Neural progenitor cell (in vitro differentiated cells): Measurements from ENCODE around the gene HSPB6.

ENCODE experiments used
- CTCF ChIP-seq: fragments of 200-600 bp; sonication (generic); IDR thresholded peaks from 2 replicates; pipeline ENCODE4 v1.5.1; 2017; ENCODE audit warnings: antibody characterized with exemption, mild to moderate bottlenecking
- EZH2 ChIP-seq: fragments of 200-600 bp; sonication (generic); IDR thresholded peaks from 2 replicates; pipeline ENCODE4 v1.6.1; 2017; ENCODE audit warnings: antibody characterized with exemption, mild to moderate bottlenecking, moderate library complexity
- EZH2phosphoT487 ChIP-seq: fragments of 200-600 bp; sonication (generic); IDR thresholded peaks from 2 replicates; pipeline ENCODE4 v1.6.1; 2017; ENCODE audit warnings: antibody characterized with exemption

DNA sequence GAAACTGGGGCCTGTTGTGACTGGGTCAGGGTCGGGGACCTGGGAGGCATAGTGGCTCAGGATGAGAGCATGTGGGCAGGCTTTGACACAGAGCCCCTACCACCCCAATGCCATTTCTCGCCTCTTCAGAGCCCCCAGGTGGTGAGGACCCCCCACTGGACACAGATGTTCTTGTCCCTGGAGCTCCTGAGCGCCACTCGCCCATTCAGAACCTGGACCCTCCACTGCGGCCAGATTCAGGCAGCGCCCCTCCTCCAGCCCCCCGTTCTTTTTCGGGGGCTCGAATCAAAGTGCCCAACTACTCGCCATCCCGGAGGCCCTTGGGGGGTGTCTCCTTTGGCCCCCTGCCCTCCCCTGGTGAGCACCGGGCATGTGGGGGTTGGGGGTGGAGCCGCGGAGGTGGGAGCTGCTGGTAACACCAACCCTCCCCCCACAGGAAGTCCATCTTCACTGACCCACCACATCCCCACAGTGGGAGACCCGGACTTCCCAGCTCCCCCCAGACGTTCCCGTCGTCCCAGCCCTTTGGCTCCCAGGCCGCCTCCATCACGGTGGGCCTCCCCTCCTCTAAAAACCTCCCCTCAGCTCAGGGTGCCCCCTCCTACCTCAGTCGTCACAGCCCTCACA is 24.9 kb downstream of the HSPB6 start:
- TF ChIP-seq CTCF = no peak
- no peak for TF ChIP-seq EZH2phosphoT487
- no peak for TF ChIP-seq EZH2
